B cell (primary cell): ENCODE results near the gene EFNA5.

Experiments used
- EZH2 ChIP-seq: IDR thresholded peaks from 2 replicates; pipeline ENCODE4 v1.6.1; 2012; ENCODE audit warnings: borderline replicate concordance, low read depth, mild to moderate bottlenecking, moderate library complexity, low read length; ENCODE audit not compliant: insufficient read depth, poor library complexity, severe bottlenecking
- TF ChIP-seq, protein P1 (sequence below): fragments of 200-600 bp; IDR thresholded peaks from one replicate; pipeline ENCODE4 v1.8.0; 2022; ENCODE audit warnings: antibody characterized with exemption, mild to moderate bottlenecking

- TF ChIP-seq, protein P1, sequence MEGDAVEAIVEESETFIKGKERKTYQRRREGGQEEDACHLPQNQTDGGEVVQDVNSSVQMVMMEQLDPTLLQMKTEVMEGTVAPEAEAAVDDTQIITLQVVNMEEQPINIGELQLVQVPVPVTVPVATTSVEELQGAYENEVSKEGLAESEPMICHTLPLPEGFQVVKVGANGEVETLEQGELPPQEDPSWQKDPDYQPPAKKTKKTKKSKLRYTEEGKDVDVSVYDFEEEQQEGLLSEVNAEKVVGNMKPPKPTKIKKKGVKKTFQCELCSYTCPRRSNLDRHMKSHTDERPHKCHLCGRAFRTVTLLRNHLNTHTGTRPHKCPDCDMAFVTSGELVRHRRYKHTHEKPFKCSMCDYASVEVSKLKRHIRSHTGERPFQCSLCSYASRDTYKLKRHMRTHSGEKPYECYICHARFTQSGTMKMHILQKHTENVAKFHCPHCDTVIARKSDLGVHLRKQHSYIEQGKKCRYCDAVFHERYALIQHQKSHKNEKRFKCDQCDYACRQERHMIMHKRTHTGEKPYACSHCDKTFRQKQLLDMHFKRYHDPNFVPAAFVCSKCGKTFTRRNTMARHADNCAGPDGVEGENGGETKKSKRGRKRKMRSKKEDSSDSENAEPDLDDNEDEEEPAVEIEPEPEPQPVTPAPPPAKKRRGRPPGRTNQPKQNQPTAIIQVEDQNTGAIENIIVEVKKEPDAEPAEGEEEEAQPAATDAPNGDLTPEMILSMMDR, result no peak
- no peak for TF ChIP-seq EZH2
Observed at GRCh38 chr5:107539726-107540330, 130.9 kb downstream of the EFNA5 start.
